ENCODE measurements around the gene TRAM2. TPM values are rescaled to one million over a fixed set of nuclear protein-coding genes. Genes with fewer than 3 reads are reported as not detected.

Gene TRAM2
- total RNA-seq, 6 experiments from 2014 or later: 16.1 to 24.8 (median 17.8) TPM

DNA sequence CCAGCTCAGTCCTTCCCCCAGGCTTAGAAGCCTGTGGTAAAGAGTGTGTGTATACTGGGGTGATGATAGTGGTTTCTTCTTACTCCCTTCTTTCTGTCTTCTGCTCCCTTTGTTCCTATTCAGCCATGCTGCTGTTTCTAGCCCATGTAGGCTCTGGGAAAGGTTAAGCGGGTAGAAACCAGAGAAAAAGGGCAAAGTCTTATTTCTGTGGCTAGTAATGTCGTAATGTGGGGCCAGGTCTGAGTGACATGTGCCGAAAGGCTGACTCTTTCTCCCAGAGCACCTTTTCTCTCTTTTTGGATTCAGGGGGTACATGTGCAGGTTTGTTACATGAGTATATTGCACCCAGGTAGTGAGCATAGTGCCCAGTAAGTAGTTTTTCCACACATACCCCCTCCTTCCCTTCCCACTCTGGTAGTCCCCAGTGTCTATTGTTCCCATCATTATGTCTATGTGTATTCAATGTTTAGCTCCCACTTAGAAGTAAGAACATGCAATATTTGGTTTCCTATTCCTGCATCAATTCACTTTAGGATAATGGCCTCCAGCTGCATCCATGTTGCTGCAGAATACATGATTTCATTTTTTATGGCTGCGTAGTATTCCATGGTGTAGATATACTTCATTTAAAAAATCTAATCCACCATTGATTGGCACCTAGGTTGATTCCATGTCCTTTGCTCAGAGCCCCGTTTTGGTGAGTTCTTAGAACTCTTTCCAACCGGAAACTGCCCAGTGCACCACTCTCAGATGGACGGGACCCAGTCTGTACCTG is 82.4 kb downstream of the TRAM2 start:
- H3K27ac ChIP-seq: peak overlapping the region in 2 of 3 donors; percentile 8 to 45
- peaks cover 0 to 11% (median 4%) of the 10 kb centered on the region in 4 donors for H3K4me1 ChIP-seq
- ATAC-seq (peak; percentile 79 to 88 (median 86)), DNase-seq (no peak)
- no peaks in the 10 kb centered on the region for H3K9me3 ChIP-seq
- no peaks in the 10 kb centered on the region for H3K36me3 ChIP-seq
- intact Hi-C loops (cut with DNase I): no loop called here
- 86% methylated on average over 6 of the region's 7 CpGs for WGBS (ENCODE audit: insufficient coverage, low coverage, low lambda C conversion rate, missing lambda C conversion rate)
- TF ChIP-seq POLR2A (IDR thresholded peaks at IDR 0.05): peak; percentile 23
- TF ChIP-seq, protein P1, sequence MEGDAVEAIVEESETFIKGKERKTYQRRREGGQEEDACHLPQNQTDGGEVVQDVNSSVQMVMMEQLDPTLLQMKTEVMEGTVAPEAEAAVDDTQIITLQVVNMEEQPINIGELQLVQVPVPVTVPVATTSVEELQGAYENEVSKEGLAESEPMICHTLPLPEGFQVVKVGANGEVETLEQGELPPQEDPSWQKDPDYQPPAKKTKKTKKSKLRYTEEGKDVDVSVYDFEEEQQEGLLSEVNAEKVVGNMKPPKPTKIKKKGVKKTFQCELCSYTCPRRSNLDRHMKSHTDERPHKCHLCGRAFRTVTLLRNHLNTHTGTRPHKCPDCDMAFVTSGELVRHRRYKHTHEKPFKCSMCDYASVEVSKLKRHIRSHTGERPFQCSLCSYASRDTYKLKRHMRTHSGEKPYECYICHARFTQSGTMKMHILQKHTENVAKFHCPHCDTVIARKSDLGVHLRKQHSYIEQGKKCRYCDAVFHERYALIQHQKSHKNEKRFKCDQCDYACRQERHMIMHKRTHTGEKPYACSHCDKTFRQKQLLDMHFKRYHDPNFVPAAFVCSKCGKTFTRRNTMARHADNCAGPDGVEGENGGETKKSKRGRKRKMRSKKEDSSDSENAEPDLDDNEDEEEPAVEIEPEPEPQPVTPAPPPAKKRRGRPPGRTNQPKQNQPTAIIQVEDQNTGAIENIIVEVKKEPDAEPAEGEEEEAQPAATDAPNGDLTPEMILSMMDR (IDR thresholded peaks at IDR 0.05): no peak
- no peaks in the 10 kb centered on the region for H3K27me3 ChIP-seq
- no peak overlapping the region for H3K4me3 ChIP-seq

- ATAC-seq: no peak
- Histone ChIP-seq H3K9me3 (no peaks in the 10 kb centered on the region), H3K36me3 (no peaks in the 10 kb centered on the region), H3K4me3 (no peak overlapping the region), H3K27ac (peak overlapping the region in 2 of 3 donors; percentile 8 to 45), H3K27me3 (no peaks in the 10 kb centered on the region), H3K4me1 (peaks cover 0 to 11% (median 4%) of the 10 kb centered on the region in 4 donors)
- TF ChIP-seq, protein P1 (IDR thresholded peaks at IDR 0.05): no peak
- no peak for TF ChIP-seq POLR2A (IDR thresholded peaks at IDR 0.05)
- no peak for DNase-seq
- intact Hi-C loops (cut with DNase I): no loop called here
- WGBS (ENCODE audit: insufficient coverage, low coverage, low lambda C conversion rate, missing lambda C conversion rate): 59% methylated on average over 3 of the region's 3 CpGs
Observed at GRCh38 chr6:52493669-52494068, 83.2 kb downstream of the TRAM2 start.

- 50% methylated on average over 13 of the region's 14 CpGs for WGBS (ENCODE audit: insufficient coverage, low coverage, low lambda C conversion rate, missing lambda C conversion rate)
- Histone ChIP-seq H3K36me3 (no peaks in the 10 kb centered on the region), H3K9me3 (no peaks in the 10 kb centered on the region), H3K27me3 (no peaks in the 10 kb centered on the region), H3K27ac (peak overlapping the region in 1 of 3 donors; percentile 26), H3K4me3 (no peak overlapping the region), H3K4me1 (peaks cover 0 to 11% (median 4%) of the 10 kb centered on the region in 4 donors)
- no peak for DNase-seq
- intact Hi-C loops (cut with DNase I): no loop called here
- ATAC-seq: no peak
- TF ChIP-seq, protein P1 (IDR thresholded peaks at IDR 0.05): no peak
- TF ChIP-seq POLR2A (IDR thresholded peaks at IDR 0.05): no peak
Observed at GRCh38 chr6:52491203-52492069, 85.4 kb downstream of the TRAM2 start.

GRCh38 chr6:52489881-52490280 is 87.0 kb downstream of the TRAM2 start:
- H3K4me1 ChIP-seq: peaks cover 0 to 11% (median 4%) of the 10 kb centered on the region in 4 donors
- H3K27ac ChIP-seq: no peak overlapping the region
- no peak overlapping the region for H3K4me3 ChIP-seq
- H3K36me3 ChIP-seq: no peaks in the 10 kb centered on the region
- TF ChIP-seq POLR2A (IDR thresholded peaks at IDR 0.05): no peak
- TF ChIP-seq, protein P1 (IDR thresholded peaks at IDR 0.05): no peak
- 60% methylated on average over 5 of the region's 5 CpGs for WGBS (ENCODE audit: insufficient coverage, low coverage, low lambda C conversion rate, missing lambda C conversion rate)
- H3K9me3 ChIP-seq: no peaks in the 10 kb centered on the region
- peak in 2 of 4 donors; percentile 14 to 46 for ATAC-seq
- no peaks in the 10 kb centered on the region for H3K27me3 ChIP-seq
- no peak for DNase-seq
- intact Hi-C loops (cut with DNase I): no loop called here

Measured in right lobe of liver (tissue), 6 donors.